Nephron (organoid): ENCODE data around the gene COG2.

Experiments used
- H3K27ac Mint-ChIP-seq, 3 experiments: 2 replicates each; pipeline ENCODE4 v1.8.0; 2020; ENCODE audit warnings: mixed read lengths in 3 of 3, mild to moderate bottlenecking in 2 of 3, moderate library complexity in 1 of 3
- H3K27me3 Mint-ChIP-seq: 2 replicates; pipeline ENCODE4 v1.8.0; 2021; ENCODE audit warnings: low read depth, mild to moderate bottlenecking, moderate library complexity, mixed read lengths
- H3K36me3 Mint-ChIP-seq: 2 replicates; pipeline ENCODE4 v1.8.0; 2020; ENCODE audit warnings: low read depth, mixed read lengths
- H3K4me1 Mint-ChIP-seq: 2 replicates; pipeline ENCODE4 v1.8.0; 2020; ENCODE audit warnings: mixed read lengths
- H3K4me3 Mint-ChIP-seq, 3 experiments: 2 replicates each; pipeline ENCODE4 v1.8.0; 2020; ENCODE audit warnings: mild to moderate bottlenecking in 3 of 3, mixed read lengths in 3 of 3, moderate library complexity in 2 of 3
- H3K9me3 Mint-ChIP-seq: 2 replicates; pipeline ENCODE4 v1.8.0; 2020; ENCODE audit warnings: mixed read lengths
- CTCF ChIP-seq, 3 experiments: fragments of 200-600 bp; sonication (generic); IDR thresholded peaks; one replicate each; pipeline ENCODE4 v1.5.0; 2021; ENCODE audit warnings: antibody characterized with exemption in 3 of 3; ENCODE audit not compliant: unreplicated experiment in 3 of 3

COG2 gene

GRCh38 chr1:230669543-230669942 lies 27.3 kb downstream of the COG2 start:
- TF ChIP-seq CTCF (IDR thresholded peaks at IDR 0.05; ENCODE audit: unreplicated experiment in 3 of 3), result no peak
- Mint-ChIP-seq H3K9me3 (peaks cover 1% of the 10 kb centered on the region), H3K4me1 (no peaks in the 10 kb centered on the region), H3K4me3 (no peak overlapping the region), H3K36me3 (peaks cover 79% of the 10 kb centered on the region), H3K27ac (no peak overlapping the region), H3K27me3 (no peaks in the 10 kb centered on the region)

- Mint-ChIP-seq H3K4me3 (no peak overlapping the region), H3K27ac (no peak overlapping the region), H3K27me3 (no peaks in the 10 kb centered on the region), H3K4me1 (peaks cover 13% of the 10 kb centered on the region), H3K36me3 (peaks cover 82% of the 10 kb centered on the region), H3K9me3 (peaks cover 14% of the 10 kb centered on the region)
- no peak for TF ChIP-seq CTCF (IDR thresholded peaks at IDR 0.05; ENCODE audit: unreplicated experiment in 3 of 3)
Observed at GRCh38 chr1:230674581-230674980, 32.3 kb downstream of the COG2 start.

DNA sequence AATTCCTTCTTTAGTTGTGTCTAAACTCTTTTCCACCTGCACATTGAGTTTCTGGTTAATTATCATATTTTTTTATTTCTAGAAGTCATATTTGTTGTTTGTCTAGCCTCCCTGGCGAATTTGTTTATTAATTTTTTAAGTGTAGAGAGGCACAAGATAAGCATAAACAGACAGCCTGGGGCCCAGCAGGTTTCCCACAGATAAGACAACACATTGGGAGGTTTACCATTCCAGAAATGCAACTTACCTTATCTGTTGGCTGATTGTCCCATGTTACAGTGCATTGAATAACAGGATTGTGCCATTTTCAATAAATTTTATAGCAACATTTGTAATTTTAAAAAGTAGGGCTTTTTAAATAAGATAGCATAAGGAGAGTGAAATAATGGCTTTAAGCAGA lies 34.9 kb downstream of the COG2 start:
- Mint-ChIP-seq H3K9me3 (peaks cover 14% of the 10 kb centered on the region), H3K27ac (no peak overlapping the region), H3K4me3 (no peak overlapping the region), H3K4me1 (peaks cover 30% of the 10 kb centered on the region), H3K27me3 (no peaks in the 10 kb centered on the region), H3K36me3 (peaks cover 74% of the 10 kb centered on the region)
- TF ChIP-seq CTCF (IDR thresholded peaks at IDR 0.05; ENCODE audit: unreplicated experiment in 3 of 3), result no peak

GRCh38 chr1:230679192-230679591 lies 36.9 kb downstream of the COG2 start:
- H3K27ac Mint-ChIP-seq, result peak overlapping the region in 2 of 3 experiments; percentile 59 to 84
- TF ChIP-seq CTCF (IDR thresholded peaks at IDR 0.05; ENCODE audit: unreplicated experiment in 3 of 3), result no peak
- H3K36me3 Mint-ChIP-seq, result peaks cover 66% of the 10 kb centered on the region

GRCh38 chr1:230679825-230680224 lies 37.5 kb downstream of the COG2 start:
- peaks cover 12% of the 10 kb centered on the region for H3K9me3 Mint-ChIP-seq
- peaks cover 41% of the 10 kb centered on the region for H3K4me1 Mint-ChIP-seq
- H3K27ac Mint-ChIP-seq, result peak overlapping the region in 2 of 3 experiments; percentile 59 to 84
- no peaks in the 10 kb centered on the region for H3K27me3 Mint-ChIP-seq
- no peak for TF ChIP-seq CTCF (IDR thresholded peaks at IDR 0.05; ENCODE audit: unreplicated experiment in 3 of 3)
- no peak overlapping the region for H3K4me3 Mint-ChIP-seq
- peaks cover 66% of the 10 kb centered on the region for H3K36me3 Mint-ChIP-seq

More at GRCh38 chr1:230679192-230679591, 36.9 kb downstream of the COG2 start:
- Mint-ChIP-seq H3K9me3 (peaks cover 14% of the 10 kb centered on the region), H3K27me3 (no peaks in the 10 kb centered on the region), H3K4me1 (peaks cover 41% of the 10 kb centered on the region), H3K4me3 (no peak overlapping the region)

DNA sequence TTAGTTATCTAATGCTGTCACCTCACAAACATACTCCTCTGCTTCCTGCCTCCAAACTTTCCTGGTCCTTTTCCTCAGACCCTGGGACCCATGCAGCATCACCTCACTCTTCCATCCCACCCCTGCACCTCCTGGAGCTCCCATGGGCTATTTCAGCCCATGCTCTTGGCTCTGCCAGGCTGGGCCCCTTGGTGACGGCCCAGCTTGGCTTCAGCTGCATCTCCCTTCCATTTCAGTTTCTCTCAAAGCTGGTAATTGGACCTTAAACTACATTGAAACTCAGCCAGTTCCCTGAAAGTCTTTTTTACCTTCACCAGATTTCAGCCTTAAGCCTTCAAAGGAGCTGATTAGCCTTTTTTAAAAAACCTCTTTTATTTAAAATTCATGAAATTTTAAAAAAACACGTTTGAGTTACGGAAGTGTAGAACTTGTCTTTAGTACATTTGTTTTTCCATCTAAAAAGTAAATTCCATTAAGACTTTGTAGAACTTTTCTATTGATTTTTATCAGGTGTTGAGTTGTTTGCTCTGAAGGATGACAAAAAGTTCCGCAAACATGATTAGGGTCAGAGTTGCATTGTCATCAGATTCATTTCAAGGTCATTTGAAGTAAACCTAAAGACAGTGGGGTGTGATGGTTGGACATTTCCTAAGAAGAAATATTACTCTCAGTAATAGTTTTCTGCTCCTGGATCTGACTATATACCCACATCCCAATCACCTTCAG lies 38.2 kb downstream of the COG2 start:
- Mint-ChIP-seq H3K9me3 (peaks cover 12% of the 10 kb centered on the region), H3K4me3 (no peak overlapping the region), H3K27me3 (no peaks in the 10 kb centered on the region), H3K27ac (peak overlapping the region in 1 of 3 experiments; percentile 59), H3K4me1 (peaks cover 41% of the 10 kb centered on the region), H3K36me3 (peaks cover 69% of the 10 kb centered on the region)
- TF ChIP-seq CTCF (IDR thresholded peaks at IDR 0.05; ENCODE audit: unreplicated experiment in 3 of 3), result no peak
